Sigmoid colon (tissue), 3 donors: Measurements from ENCODE around the gene KLHL29.

ENCODE experiments used
- POLR2A ChIP-seq, 2 donors: fragments of 450-650 bp; IDR thresholded peaks; one replicate each; pipeline ENCODE4 v1.6.1; 2016; ENCODE audit warnings: antibody characterized with exemption in 2 of 2, mild to moderate bottlenecking in 2 of 2, moderate library complexity in 2 of 2
- TF ChIP-seq, protein P1 (sequence below), 4 experiments: fragments of 450-650 bp in 3 of 4; fragments of 200-600 bp in 1 of 4; IDR thresholded peaks; one replicate each; pipeline ENCODE4 v1.5.1; 2016 to 2019; ENCODE audit warnings: antibody characterized with exemption in 4 of 4, mild to moderate bottlenecking in 3 of 4, moderate library complexity in 2 of 4

DNA sequence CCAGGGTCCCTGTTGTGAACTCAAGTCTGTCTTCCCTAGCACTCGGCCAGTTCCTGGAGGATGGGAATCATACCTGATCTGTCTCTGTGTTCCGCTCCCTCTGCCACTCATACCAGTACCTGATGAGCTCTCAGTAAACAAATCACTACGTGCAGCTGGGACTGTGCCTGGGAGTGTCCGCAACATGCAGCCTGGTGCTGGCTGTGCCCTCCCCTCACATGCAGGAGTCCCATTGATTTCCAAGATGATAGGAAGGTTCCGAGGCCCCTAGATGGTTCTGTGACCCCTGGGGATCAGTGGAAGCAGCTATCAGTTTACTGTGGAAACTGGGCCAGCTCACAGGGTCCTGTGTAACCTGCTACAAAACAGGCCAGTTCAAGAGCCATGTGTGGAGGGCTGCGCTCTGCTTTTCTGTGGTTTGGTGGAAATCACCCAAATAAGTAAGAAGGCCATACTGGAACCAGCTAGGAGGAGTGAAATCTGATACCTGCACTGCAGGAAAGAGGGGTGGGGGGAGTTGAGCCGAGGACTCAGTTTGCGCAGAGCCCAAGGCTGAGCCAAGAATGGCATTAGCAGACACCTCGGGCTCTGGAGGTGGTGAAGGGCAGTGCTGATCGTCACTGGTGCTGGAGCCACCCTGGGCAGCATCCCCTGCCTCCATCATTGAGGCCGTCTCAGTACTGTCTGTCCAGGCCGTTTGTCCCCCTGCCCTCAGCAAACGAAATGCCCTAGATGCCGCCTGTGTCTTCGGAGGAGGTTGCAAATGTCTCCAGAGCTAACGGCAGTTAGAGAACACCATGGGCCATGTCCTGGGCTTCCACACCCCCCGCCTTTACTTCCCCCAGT, 93.3 kb downstream of the KLHL29 start:
- TF ChIP-seq, protein P1, sequence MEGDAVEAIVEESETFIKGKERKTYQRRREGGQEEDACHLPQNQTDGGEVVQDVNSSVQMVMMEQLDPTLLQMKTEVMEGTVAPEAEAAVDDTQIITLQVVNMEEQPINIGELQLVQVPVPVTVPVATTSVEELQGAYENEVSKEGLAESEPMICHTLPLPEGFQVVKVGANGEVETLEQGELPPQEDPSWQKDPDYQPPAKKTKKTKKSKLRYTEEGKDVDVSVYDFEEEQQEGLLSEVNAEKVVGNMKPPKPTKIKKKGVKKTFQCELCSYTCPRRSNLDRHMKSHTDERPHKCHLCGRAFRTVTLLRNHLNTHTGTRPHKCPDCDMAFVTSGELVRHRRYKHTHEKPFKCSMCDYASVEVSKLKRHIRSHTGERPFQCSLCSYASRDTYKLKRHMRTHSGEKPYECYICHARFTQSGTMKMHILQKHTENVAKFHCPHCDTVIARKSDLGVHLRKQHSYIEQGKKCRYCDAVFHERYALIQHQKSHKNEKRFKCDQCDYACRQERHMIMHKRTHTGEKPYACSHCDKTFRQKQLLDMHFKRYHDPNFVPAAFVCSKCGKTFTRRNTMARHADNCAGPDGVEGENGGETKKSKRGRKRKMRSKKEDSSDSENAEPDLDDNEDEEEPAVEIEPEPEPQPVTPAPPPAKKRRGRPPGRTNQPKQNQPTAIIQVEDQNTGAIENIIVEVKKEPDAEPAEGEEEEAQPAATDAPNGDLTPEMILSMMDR (IDR thresholded peaks at IDR 0.05), result no peak
- TF ChIP-seq POLR2A (IDR thresholded peaks at IDR 0.05), result no peak
